ENCODE results near the gene AAR2. TPM values are rescaled to one million over a fixed set of nuclear protein-coding genes. Genes with fewer than 3 reads are reported as not detected.

Gene AAR2
- 19.3 and 22.6 TPM in 2 replicates for total RNA-seq

GRCh38 chr20:36235892-36236785 lies at the start of gene AAR2:
Gene AAR2, plus strand, starts transcription at chr20:36236478. Its CDS starts 3,391 bp downstream, at chr20:36239869.

GRCh38 chr20:36305602-36306551 lies 69.6 kb downstream of the AAR2 start, which contains the start of gene DLGAP4:
Gene DLGAP4, plus strand, starts transcription at chr20:36306339. Its CDS starts 125,379 bp downstream, at chr20:36431718.

Other genes starting within 250 kb of the AAR2 start
- gene EPB41L1, start 81.7 kb upstream of the AAR2 start, total RNA-seq = 14.4 and 24.5 TPM in 2 replicates
- gene DLGAP4, start 69.9 kb downstream of the AAR2 start, total RNA-seq = 8.2 and 10.1 TPM in 2 replicates

Measured in smooth muscle cell of bladder (primary cell).